Astrocyte (in vitro differentiated cells and primary cell): ENCODE data around the gene ZFAND2A.

Source experiments
- EZH2 ChIP-seq: IDR thresholded peaks from 2 replicates; pipeline ENCODE4 v1.6.1; 2012; ENCODE audit warnings: mild to moderate bottlenecking, low read length, inconsistent platforms; ENCODE audit not compliant: insufficient read depth
- TF ChIP-seq, protein P1 (sequence below): IDR thresholded peaks from 2 replicates; pipeline ENCODE4 v1.5.1; 2011; ENCODE audit warnings: low read depth, mild to moderate bottlenecking, inconsistent platforms, low read length, moderate library complexity; ENCODE audit not compliant: insufficient read depth

DNA sequence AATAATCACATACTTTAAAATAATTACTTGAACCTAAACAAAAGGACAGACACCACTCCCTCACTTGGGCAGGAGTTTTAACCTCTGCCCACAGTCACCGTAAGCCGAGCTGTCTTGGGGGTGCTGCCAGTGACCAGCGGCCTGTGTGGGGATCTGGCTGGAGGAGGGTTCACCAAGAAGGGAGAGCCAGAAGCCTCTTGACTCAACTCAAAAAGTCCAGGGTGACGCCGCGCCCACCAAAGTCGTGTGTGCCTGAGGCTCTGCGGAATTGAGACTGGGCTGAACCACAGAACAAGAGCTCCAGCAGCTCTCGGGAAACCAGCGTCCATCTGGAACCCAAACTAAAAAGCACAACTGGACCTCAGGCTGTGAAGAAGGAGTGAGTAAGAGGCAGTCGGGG lies 35.8 kb downstream of the ZFAND2A start:
- TF ChIP-seq, protein P1, sequence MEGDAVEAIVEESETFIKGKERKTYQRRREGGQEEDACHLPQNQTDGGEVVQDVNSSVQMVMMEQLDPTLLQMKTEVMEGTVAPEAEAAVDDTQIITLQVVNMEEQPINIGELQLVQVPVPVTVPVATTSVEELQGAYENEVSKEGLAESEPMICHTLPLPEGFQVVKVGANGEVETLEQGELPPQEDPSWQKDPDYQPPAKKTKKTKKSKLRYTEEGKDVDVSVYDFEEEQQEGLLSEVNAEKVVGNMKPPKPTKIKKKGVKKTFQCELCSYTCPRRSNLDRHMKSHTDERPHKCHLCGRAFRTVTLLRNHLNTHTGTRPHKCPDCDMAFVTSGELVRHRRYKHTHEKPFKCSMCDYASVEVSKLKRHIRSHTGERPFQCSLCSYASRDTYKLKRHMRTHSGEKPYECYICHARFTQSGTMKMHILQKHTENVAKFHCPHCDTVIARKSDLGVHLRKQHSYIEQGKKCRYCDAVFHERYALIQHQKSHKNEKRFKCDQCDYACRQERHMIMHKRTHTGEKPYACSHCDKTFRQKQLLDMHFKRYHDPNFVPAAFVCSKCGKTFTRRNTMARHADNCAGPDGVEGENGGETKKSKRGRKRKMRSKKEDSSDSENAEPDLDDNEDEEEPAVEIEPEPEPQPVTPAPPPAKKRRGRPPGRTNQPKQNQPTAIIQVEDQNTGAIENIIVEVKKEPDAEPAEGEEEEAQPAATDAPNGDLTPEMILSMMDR, result no peak
- TF ChIP-seq EZH2, result no peak
